Ovary (tissue), 9 donors: Measurements from ENCODE around the gene SETD2. TPM values are rescaled to one million over a fixed set of nuclear protein-coding genes. Genes with fewer than 3 reads are reported as not detected.

Experiments used
- DNase-seq, 5 donors: peaks; one replicate each; pipeline ENCODE4 v3.0.0-alpha.2; 2019 to 2020
- H3K27ac ChIP-seq, 2 donors: fragments of 200-600 bp; one replicate each; pipeline versions ENCODE4 v1.5.1 to v1.8.0; 2019 to 2022
- H3K27me3 ChIP-seq: fragments of 200-600 bp; one replicate; pipeline ENCODE4 v1.8.0; 2022
- H3K36me3 ChIP-seq: fragments of 200-600 bp; sonication (generic); one replicate; pipeline ENCODE4 v1.5.1; 2019
- H3K4me1 ChIP-seq: one replicate; pipeline ENCODE4 v1.8.1; 2013; ENCODE audit warnings: mild to moderate bottlenecking, moderate library complexity; ENCODE audit not compliant: insufficient read depth
- H3K4me3 ChIP-seq: fragments of 200-600 bp; sonication (generic); one replicate; pipeline ENCODE4 v1.5.1; 2017
- H3K9me3 ChIP-seq, 2 donors: fragments of 200-600 bp in 1 of 2; sonication (generic) in 1 of 2; one replicate each; pipeline versions ENCODE4 v1.5.1 to v1.8.1; 2013 to 2019; ENCODE audit warnings: mild to moderate bottlenecking in 1 of 2, moderate library complexity in 1 of 2
- EP300 ChIP-seq: sonication (generic); formaldehyde crosslinking; IDR thresholded peaks from one replicate; pipeline ENCODE4 v1.6.1; 2017; ENCODE audit warnings: antibody characterized with exemption
- POLR2A ChIP-seq: fragments of 450-650 bp; IDR thresholded peaks from one replicate; pipeline ENCODE4 v1.6.1; 2017; ENCODE audit warnings: antibody characterized with exemption, mild to moderate bottlenecking, moderate library complexity
- WGBS, 3 donors: extraction: QIAGEN DNeasy Blood & Tissue Kit in 1 of 3; methylation state at CpG; one replicate each; pipeline versions ENCODE4 v1.1.5 to v1.1.7; 2013 to 2017; 5-methylcytosine and 5-hydroxymethylcytosine counted together
- intact Hi-C, 4 donors: fragments of 100-400 bp; cut with DNase I; formaldehyde crosslinking; loops; one replicate each; pipeline versions ENCODE4 v1.11.0 to v1.15.1; 2022 to 2023
- polyA plus RNA-seq, 2 donors: library from polyadenylated mRNA; stranded (reverse); fragments of 200-250 nt in 1 of 2; fragments of 350-450 nt in 1 of 2; fragmentation: Illumina TruSeq in 1 of 2; extraction: RNeasy Lipid Tissue Mini Kit (QIAGEN cat#74804) in 1 of 2; gene quantifications; one replicate each; pipeline ENCODE4 v1.2.3, GENCODE V29; 2013 to 2014
- total RNA-seq, 7 donors: library from RNA; depleted of rRNA in 2 of 7; stranded (reverse); fragments of >200 nt in 2 of 7; fragmentation: NEBNext Ultra II Directional in 3 of 7; extraction: Animal tissue kit (Norgen Biotek cat#: 25700) in 3 of 7; gene quantifications; one replicate each; pipeline versions ENCODE4 v1.1.0 to v1.2.4, GENCODE V29; 2016 to 2023
- TF ChIP-seq, protein P1 (sequence below), 3 donors: fragments of 450-650 bp in 2 of 3; fragments of 200-600 bp in 1 of 3; IDR thresholded peaks; one replicate each; pipeline versions ENCODE4 v1.5.1 to v1.8.0; 2016 to 2022; ENCODE audit warnings: antibody characterized with exemption in 3 of 3, mild to moderate bottlenecking in 1 of 3
- donor health status: DM: no; HTN: no; CAD: no; lungs with moderate emphysema.
- donor health status: DM: no; HTN: no; CAD: no.
- donor health status: Bipolar disorder and iron deficiency.
- donor health status: DM: yes; HTN: yes; CAD: no.
- donor health status: DM: no; HTN: no; CAD: no.
- donor health status: DM: yes; HTN: yes; CAD: no.

Gene SETD2
- total and polyA plus RNA-seq, 9 donors = 22.9 to 62.9 (median 49.2) TPM

DNA sequence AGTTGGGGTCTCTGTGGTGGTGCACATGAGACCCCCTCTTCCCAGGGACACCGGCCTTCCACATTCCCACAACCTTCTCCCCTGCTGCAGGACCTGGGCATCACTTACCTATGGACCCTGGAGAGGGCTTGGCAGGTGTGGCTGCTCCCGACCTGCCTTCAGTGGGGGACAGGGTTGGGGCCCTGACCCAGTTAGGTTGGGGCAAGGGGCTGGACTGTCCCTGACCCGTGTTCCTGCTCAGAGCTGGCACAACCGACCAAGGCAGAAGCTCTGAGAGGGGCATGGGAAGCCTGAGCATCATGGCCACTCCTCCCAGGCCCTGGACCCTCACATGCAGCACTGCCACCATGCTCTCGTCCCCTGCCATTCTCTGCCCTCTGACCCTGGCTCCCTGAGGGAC lies 178.3 kb downstream of the SETD2 start:
- Histone ChIP-seq H3K4me3 (no peak overlapping the region), H3K9me3 (no peaks in the 10 kb centered on the region), H3K27ac (no peak overlapping the region), H3K36me3 (no peaks in the 10 kb centered on the region), H3K4me1 (no peaks in the 10 kb centered on the region), H3K27me3 (no peaks in the 10 kb centered on the region)
- 92 to 100% (median 96%) methylated on average over 3 to 5 of the region's 5 CpGs for WGBS, 3 donors
- DNase-seq = no peak
- intact Hi-C loops = no loop called here
- TF ChIP-seq EP300 (no peak), POLR2A (no peak)
- TF ChIP-seq, protein P1, sequence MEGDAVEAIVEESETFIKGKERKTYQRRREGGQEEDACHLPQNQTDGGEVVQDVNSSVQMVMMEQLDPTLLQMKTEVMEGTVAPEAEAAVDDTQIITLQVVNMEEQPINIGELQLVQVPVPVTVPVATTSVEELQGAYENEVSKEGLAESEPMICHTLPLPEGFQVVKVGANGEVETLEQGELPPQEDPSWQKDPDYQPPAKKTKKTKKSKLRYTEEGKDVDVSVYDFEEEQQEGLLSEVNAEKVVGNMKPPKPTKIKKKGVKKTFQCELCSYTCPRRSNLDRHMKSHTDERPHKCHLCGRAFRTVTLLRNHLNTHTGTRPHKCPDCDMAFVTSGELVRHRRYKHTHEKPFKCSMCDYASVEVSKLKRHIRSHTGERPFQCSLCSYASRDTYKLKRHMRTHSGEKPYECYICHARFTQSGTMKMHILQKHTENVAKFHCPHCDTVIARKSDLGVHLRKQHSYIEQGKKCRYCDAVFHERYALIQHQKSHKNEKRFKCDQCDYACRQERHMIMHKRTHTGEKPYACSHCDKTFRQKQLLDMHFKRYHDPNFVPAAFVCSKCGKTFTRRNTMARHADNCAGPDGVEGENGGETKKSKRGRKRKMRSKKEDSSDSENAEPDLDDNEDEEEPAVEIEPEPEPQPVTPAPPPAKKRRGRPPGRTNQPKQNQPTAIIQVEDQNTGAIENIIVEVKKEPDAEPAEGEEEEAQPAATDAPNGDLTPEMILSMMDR (IDR thresholded peaks at IDR 0.05) = no peak

DNA sequence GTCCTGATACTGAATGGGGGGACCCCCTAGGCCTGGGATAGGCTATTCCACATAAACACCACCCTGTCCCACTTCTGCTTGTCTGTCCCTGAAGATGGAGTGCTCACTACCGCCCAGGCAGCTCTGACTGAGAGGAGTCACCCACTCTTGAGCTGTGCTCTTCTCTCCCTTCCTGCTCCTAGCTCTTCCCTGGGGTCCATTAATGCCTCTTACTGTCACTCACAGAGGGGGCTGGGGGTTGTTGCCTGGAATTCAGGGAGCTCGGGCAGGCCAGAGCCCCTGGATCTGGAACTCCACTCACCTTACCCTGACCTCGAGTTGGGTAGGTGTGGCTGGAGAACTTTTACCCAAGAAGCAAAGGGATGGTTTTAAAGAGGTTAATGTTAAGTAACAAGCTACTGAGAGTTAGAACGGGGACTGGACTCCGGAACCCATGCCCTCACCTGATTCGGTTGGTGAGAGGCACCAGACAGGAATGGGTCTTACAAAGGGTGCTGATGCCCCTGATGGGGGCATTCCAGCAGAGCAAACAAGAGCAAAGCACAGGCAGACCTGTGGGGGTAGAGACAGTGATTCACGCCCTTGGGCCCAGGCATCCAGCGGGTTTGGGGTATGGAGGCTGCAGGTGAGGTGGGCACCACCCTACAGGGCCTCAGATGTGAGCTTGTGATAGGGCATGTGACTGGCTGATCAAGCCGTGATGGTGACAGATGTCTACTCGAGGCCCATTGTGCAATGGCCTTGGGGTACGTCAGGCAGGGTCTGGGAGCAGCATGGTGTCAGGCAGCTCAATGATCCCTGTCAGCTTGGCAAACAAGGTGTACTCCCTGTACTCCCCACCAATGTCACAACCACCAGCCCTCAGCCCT lies 179.1 kb downstream of the SETD2 start:
- no peaks in the 10 kb centered on the region for H3K4me1 ChIP-seq
- no peak overlapping the region for H3K27ac ChIP-seq
- 87 to 91% (median 90%) methylated on average over 11 of the region's 11 CpGs for WGBS, 3 donors
- no peaks in the 10 kb centered on the region for H3K36me3 ChIP-seq
- TF ChIP-seq POLR2A (no peak), EP300 (no peak)
- TF ChIP-seq, protein P1 (IDR thresholded peaks at IDR 0.05) = no peak
- no peak for DNase-seq
- H3K9me3 ChIP-seq = no peaks in the 10 kb centered on the region
- intact Hi-C loops = no loop called here
- H3K27me3 ChIP-seq = no peaks in the 10 kb centered on the region
- H3K4me3 ChIP-seq = no peak overlapping the region

DNA sequence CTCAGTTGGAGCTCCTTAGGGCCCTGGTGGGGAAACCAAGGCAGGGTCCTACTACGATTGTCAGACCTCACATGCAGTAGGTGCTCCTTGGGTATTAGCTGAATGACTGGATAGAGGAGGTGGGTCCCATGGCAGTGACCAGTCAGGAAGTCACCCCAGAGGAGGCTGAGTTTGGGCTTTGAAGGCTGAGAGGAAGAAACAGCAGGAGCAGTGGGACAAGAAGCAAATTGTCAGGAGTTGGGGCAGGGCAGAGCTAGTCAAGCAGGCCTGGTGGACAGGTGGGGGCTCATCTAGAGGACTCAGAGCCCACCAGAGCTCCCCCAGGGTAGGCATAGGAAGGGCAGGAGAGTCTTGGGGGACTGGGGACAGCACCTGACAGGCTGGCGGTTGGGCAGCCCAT lies 181.4 kb downstream of the SETD2 start:
- Histone ChIP-seq H3K27me3 (no peaks in the 10 kb centered on the region), H3K4me1 (peaks cover 2% of the 10 kb centered on the region), H3K27ac (no peak overlapping the region), H3K4me3 (no peak overlapping the region), H3K36me3 (no peaks in the 10 kb centered on the region), H3K9me3 (no peaks in the 10 kb centered on the region)
- 94 to 100% (median 97%) methylated on average over 1 to 2 of the region's 2 CpGs for WGBS, 3 donors
- intact Hi-C loops = no loop called here
- no peak for DNase-seq
- TF ChIP-seq, protein P1 (IDR thresholded peaks at IDR 0.05) = no peak
- TF ChIP-seq POLR2A (no peak), EP300 (no peak)

DNA sequence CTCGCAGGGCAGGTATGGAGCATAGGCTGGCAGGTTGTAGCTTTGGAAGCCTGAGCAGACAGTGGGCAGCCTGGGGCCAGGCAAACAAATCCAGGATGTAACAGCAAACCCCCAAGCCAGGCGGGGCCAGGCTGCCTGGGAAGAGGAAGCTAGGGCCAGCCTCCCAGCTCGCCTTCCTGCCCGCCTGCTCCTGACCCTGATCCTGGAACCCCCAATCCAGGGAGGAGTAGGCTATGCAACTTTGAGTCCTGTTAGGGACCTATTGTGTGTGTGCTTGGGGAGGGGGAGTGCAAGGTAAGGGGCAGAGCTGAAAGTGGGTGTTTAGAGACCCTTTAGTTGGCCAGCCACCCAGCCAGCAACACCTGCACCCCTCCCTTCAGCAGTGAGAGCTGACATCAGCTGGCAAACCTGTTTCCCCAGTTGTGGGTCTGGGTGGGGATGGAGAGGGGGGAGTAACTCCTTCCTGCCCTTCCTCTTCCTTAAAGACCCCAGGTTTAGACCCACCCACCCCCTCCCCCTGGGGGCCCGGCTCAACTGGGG lies 181.9 kb downstream of the SETD2 start:
- H3K36me3 ChIP-seq = no peaks in the 10 kb centered on the region
- TF ChIP-seq, protein P1 (IDR thresholded peaks at IDR 0.05) = no peak
- no peak for TF ChIP-seq EP300
- TF ChIP-seq POLR2A = no peak
- H3K4me1 ChIP-seq = peaks cover 2% of the 10 kb centered on the region
- 65 to 79% (median 67%) methylated on average over 5 of the region's 5 CpGs for WGBS, 3 donors
- intact Hi-C loops = no loop called here
- DNase-seq = no peak
- no peak overlapping the region for H3K4me3 ChIP-seq
- no peak overlapping the region for H3K27ac ChIP-seq
- no peaks in the 10 kb centered on the region for H3K9me3 ChIP-seq
- H3K27me3 ChIP-seq = no peaks in the 10 kb centered on the region
